ENCODE measurements around the gene GRK5.

DNA sequence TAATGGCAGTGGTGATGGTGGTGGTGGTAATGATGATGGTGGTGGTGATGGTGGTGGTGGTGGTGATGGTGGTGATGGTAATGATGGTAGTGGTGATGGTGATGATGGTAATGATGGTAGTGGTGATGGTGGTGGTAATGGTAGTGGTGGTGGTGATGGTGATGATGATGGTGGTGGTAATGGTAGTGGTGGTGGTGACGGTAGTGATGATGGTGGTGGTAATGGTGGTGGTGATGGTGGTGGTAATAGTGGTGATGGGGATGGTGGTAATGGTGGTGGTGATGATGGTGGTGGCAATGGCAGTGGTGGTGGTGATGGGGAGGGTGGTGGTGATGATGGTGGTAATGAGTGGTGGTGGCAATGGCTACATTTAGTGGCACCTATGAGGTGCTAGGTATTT, 105.7 kb downstream of the GRK5 start:
- TF ChIP-seq EZH2phosphoT487 (IDR thresholded peaks at IDR 0.05; ENCODE audit: insufficient read depth, low read depth) (no peak), EZH2 (IDR thresholded peaks at IDR 0.05; ENCODE audit: insufficient read depth, poor library complexity, severe bottlenecking) (no peak)
